ENCODE data around the gene KLB. TPM values are rescaled to one million over a fixed set of nuclear protein-coding genes. Genes with fewer than 3 reads are reported as not detected.
"Not testable (repeated sequence)": the region's sequence is repeated elsewhere in the genome, so short reads cannot be mapped to it uniquely, and the experiment has no call there.

Gene KLB
- total and polyA plus RNA-seq, 4 donors, result 0.06 to 0.80 (median 0.38) TPM

GRCh38 chr4:39422247-39422646, 15.5 kb downstream of the KLB start:
- H3K27me3 ChIP-seq (ENCODE audit: control insufficient read depth in 3 of 3, insufficient read depth in 3 of 3, low read length in 2 of 3), result no peaks in the 10 kb centered on the region
- no peak overlapping the region for H3K4me3 ChIP-seq
- H3K36me3 ChIP-seq (ENCODE audit: control insufficient read depth in 4 of 4, insufficient read depth in 4 of 4, low read length in 4 of 4), result no peaks in the 10 kb centered on the region
- no peak for DNase-seq
- ATAC-seq (ENCODE audit: insufficient read depth, low FRiP score), result no peak
- WGBS, 2 donors, result 95% methylated on average over 3 of the region's 3 CpGs
- H3K27ac ChIP-seq (ENCODE audit: low read depth in 1 of 2, low read length in 1 of 2), result no peak overlapping the region
- no peaks in the 10 kb centered on the region for H3K4me1 ChIP-seq (ENCODE audit: control insufficient read depth in 5 of 5, insufficient read depth in 5 of 5, low read length in 5 of 5)
- TF ChIP-seq CTCF (IDR thresholded peaks at IDR 0.05; ENCODE audit: control extremely low read depth, extremely low read depth), result no peak
- H3K9me3 ChIP-seq (ENCODE audit: control insufficient read depth in 4 of 4, insufficient read depth in 3 of 4, low read length in 3 of 4), result no peaks in the 10 kb centered on the region
- no peak overlapping the region for H3K9ac ChIP-seq (ENCODE audit: insufficient read depth in 1 of 2, low read length in 2 of 2)

GRCh38 chr4:39425297-39425696, 18.6 kb downstream of the KLB start:
- not testable (repeated sequence) for H3K27ac ChIP-seq (ENCODE audit: low read depth in 1 of 2, low read length in 1 of 2); DNase-seq; H3K4me1 ChIP-seq (ENCODE audit: control insufficient read depth in 5 of 5, insufficient read depth in 5 of 5, low read length in 5 of 5); H3K9me3 ChIP-seq (ENCODE audit: control insufficient read depth in 4 of 4, insufficient read depth in 3 of 4, low read length in 3 of 4); H3K36me3 ChIP-seq (ENCODE audit: control insufficient read depth in 4 of 4, insufficient read depth in 4 of 4, low read length in 4 of 4); H3K9ac ChIP-seq (ENCODE audit: insufficient read depth in 1 of 2, low read length in 2 of 2); H3K4me3 ChIP-seq; ATAC-seq (ENCODE audit: insufficient read depth, low FRiP score); H3K27me3 ChIP-seq (ENCODE audit: control insufficient read depth in 3 of 3, insufficient read depth in 3 of 3, low read length in 2 of 3)
- WGBS, 2 donors, result 90 to 94% methylated on average over 1 of the region's 1 CpG

- ATAC-seq (ENCODE audit: insufficient read depth, low FRiP score) (no peak), DNase-seq (no peak)
- Histone ChIP-seq H3K36me3 (ENCODE audit: control insufficient read depth in 4 of 4, insufficient read depth in 4 of 4, low read length in 4 of 4) (no peaks in the 10 kb centered on the region), H3K9ac (ENCODE audit: insufficient read depth in 1 of 2, low read length in 2 of 2) (no peak overlapping the region), H3K27ac (ENCODE audit: low read depth in 1 of 2, low read length in 1 of 2) (no peak overlapping the region), H3K4me3 (no peak overlapping the region), H3K27me3 (ENCODE audit: control insufficient read depth in 3 of 3, insufficient read depth in 3 of 3, low read length in 2 of 3) (no peaks in the 10 kb centered on the region), H3K9me3 (ENCODE audit: control insufficient read depth in 4 of 4, insufficient read depth in 3 of 4, low read length in 3 of 4) (no peaks in the 10 kb centered on the region), H3K4me1 (ENCODE audit: control insufficient read depth in 5 of 5, insufficient read depth in 5 of 5, low read length in 5 of 5) (no peaks in the 10 kb centered on the region)
- TF ChIP-seq CTCF (IDR thresholded peaks at IDR 0.05; ENCODE audit: control extremely low read depth, extremely low read depth), result no peak
- 91 to 96% methylated on average over 1 of the region's 1 CpG for WGBS, 2 donors
Observed at GRCh38 chr4:39426728-39427127, 20.0 kb downstream of the KLB start.

GRCh38 chr4:39427520-39428114, 20.9 kb downstream of the KLB start:
- no peak for DNase-seq
- no peak overlapping the region for H3K4me3 ChIP-seq
- 64 to 80% methylated on average over 10 of the region's 10 CpGs for WGBS, 2 donors

More at GRCh38 chr4:39427520-39428114, 20.9 kb downstream of the KLB start:
- no peak for TF ChIP-seq CTCF (IDR thresholded peaks at IDR 0.05; ENCODE audit: control extremely low read depth, extremely low read depth)
- Histone ChIP-seq H3K9ac (ENCODE audit: insufficient read depth in 1 of 2, low read length in 2 of 2) (no peak overlapping the region), H3K27ac (ENCODE audit: low read depth in 1 of 2, low read length in 1 of 2) (no peak overlapping the region), H3K36me3 (ENCODE audit: control insufficient read depth in 4 of 4, insufficient read depth in 4 of 4, low read length in 4 of 4) (no peaks in the 10 kb centered on the region), H3K27me3 (ENCODE audit: control insufficient read depth in 3 of 3, insufficient read depth in 3 of 3, low read length in 2 of 3) (no peaks in the 10 kb centered on the region), H3K4me1 (ENCODE audit: control insufficient read depth in 5 of 5, insufficient read depth in 5 of 5, low read length in 5 of 5) (no peaks in the 10 kb centered on the region), H3K9me3 (ENCODE audit: control insufficient read depth in 4 of 4, insufficient read depth in 3 of 4, low read length in 3 of 4) (no peaks in the 10 kb centered on the region)
- ATAC-seq (ENCODE audit: insufficient read depth, low FRiP score), result no peak

Measured in lung (tissue), 12 donors.